Neural progenitor cell (in vitro differentiated cells): ENCODE results near the gene B4GALNT2. TPM values are rescaled to one million over a fixed set of nuclear protein-coding genes. Genes with fewer than 3 reads are reported as not detected.
A peak's percentile ranks its signal among the peaks of the same experiment; 100 is the strongest.

Source experiments
- DNase-seq: peaks from one replicate; pipeline ENCODE4 v3.0.0-alpha.2; 2016; ENCODE audit warnings: low spot score
- H2AFZ ChIP-seq: fragments of 200-600 bp; sonication (generic); replicated peaks from 2 replicates; pipeline ENCODE4 v1.6.1; 2016; ENCODE audit warnings: antibody characterized with exemption
- H3F3A ChIP-seq: fragments of 200-600 bp; sonication (generic); 2 replicates; pipeline ENCODE4 v1.6.1; 2016; ENCODE audit warnings: antibody characterized with exemption, low read depth
- H3K27ac ChIP-seq: fragments of 200-600 bp; sonication (generic); 2 replicates; pipeline ENCODE4 v1.5.1; 2016; ENCODE audit warnings: mild to moderate bottlenecking
- H3K27me3 ChIP-seq: fragments of 200-600 bp; sonication (generic); 2 replicates; pipeline ENCODE4 v1.6.1; 2016; ENCODE audit warnings: mild to moderate bottlenecking, moderate library complexity
- H3K36me3 ChIP-seq: fragments of 200-600 bp; sonication (generic); 2 replicates; pipeline ENCODE4 v1.5.1; 2016
- H3K4me1 ChIP-seq: fragments of 200-600 bp; sonication (generic); 2 replicates; pipeline ENCODE4 v1.6.1; 2016; ENCODE audit warnings: mixed run types
- H3K4me2 ChIP-seq: fragments of 200-600 bp; sonication (generic); 2 replicates; pipeline ENCODE4 v1.6.1; 2016
- H3K4me3 ChIP-seq: fragments of 200-600 bp; sonication (generic); 2 replicates; pipeline ENCODE4 v1.5.1; 2016
- H3K79me2 ChIP-seq: fragments of 200-600 bp; sonication (generic); 2 replicates; pipeline ENCODE4 v1.6.1; 2016; ENCODE audit warnings: low read depth
- H3K9ac ChIP-seq: fragments of 200-600 bp; sonication (generic); 2 replicates; pipeline ENCODE4 v1.6.1; 2016
- H3K9me3 ChIP-seq: fragments of 200-600 bp; sonication (generic); 2 replicates; pipeline ENCODE4 v1.5.1; 2016; ENCODE audit warnings: low read depth
- H4K20me1 ChIP-seq: fragments of 200-600 bp; sonication (generic); 2 replicates; pipeline ENCODE4 v1.6.1; 2016; ENCODE audit warnings: low read depth
- H3K27ac Mint-ChIP-seq: 3 replicates; pipeline ENCODE4 v1.8.0; 2021; ENCODE audit warnings: mixed read lengths
- H3K27me3 Mint-ChIP-seq: 2 replicates; pipeline ENCODE4 v1.8.0; 2022; ENCODE audit warnings: low read depth, mild to moderate bottlenecking, inconsistent platforms, moderate library complexity, mixed read lengths; ENCODE audit not compliant: insufficient read depth
- H3K36me3 Mint-ChIP-seq: 3 replicates; pipeline ENCODE4 v1.8.0; 2021; ENCODE audit warnings: mixed read lengths
- H3K4me1 Mint-ChIP-seq: 3 replicates; pipeline ENCODE4 v1.8.0; 2021; ENCODE audit warnings: mixed read lengths
- H3K4me3 Mint-ChIP-seq: 3 replicates; pipeline ENCODE4 v1.8.0; 2021; ENCODE audit warnings: mild to moderate bottlenecking, moderate library complexity, mixed read lengths
- H3K9me3 Mint-ChIP-seq: 3 replicates; pipeline ENCODE4 v1.8.0; 2020; ENCODE audit warnings: mixed read lengths
- EZH2 ChIP-seq: fragments of 200-600 bp; sonication (generic); IDR thresholded peaks from 2 replicates; pipeline ENCODE4 v1.6.1; 2017; ENCODE audit warnings: antibody characterized with exemption, mild to moderate bottlenecking, moderate library complexity
- EZH2phosphoT487 ChIP-seq: fragments of 200-600 bp; sonication (generic); IDR thresholded peaks from 2 replicates; pipeline ENCODE4 v1.6.1; 2017; ENCODE audit warnings: antibody characterized with exemption
- total RNA-seq: library from RNA; depleted of rRNA; stranded (reverse); fragments of >200 nt; gene quantifications from 2 replicates; pipeline ENCODE4 v1.2.3, GENCODE V29; 2015; ENCODE audit warnings: low replicate concordance
- TF ChIP-seq, protein P1 (sequence below): fragments of 200-600 bp; sonication (generic); IDR thresholded peaks from 2 replicates; pipeline ENCODE4 v1.5.1; 2017; ENCODE audit warnings: antibody characterized with exemption, mild to moderate bottlenecking

The B4GALNT2 gene
- total RNA-seq, 1 donor from 2014 or later = not detected

DNA sequence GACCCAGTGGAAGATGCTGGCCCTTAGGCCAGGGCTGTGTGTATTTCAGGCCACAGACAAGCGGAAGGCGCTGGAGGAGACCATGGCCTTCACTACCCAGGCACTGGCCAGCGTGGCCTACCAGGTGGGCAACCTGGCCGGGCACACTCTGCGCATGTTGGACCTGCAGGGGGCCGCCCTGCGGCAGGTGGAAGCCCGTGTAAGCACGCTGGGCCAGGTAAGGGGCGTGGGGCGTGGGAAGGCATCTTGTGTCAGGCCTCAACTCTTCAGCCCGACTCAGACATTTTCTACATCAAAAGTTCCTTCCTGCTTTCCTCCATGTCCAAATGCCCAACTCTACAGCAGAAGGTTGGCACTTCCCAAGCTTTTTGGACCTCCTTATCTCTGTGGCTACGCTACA, 83.9 kb downstream of the B4GALNT2 start:
- peaks cover 3% of the 10 kb centered on the region for H3K27me3 ChIP-seq
- Mint-ChIP-seq H3K27ac (no peak overlapping the region), H3K36me3 (no peaks in the 10 kb centered on the region), H3K27me3 (peaks cover 12% of the 10 kb centered on the region), H3K4me1 (no peaks in the 10 kb centered on the region), H3K4me3 (no peak overlapping the region), H3K9me3 (no peaks in the 10 kb centered on the region)
- no peak overlapping the region for H3K4me2 ChIP-seq
- H3K36me3 ChIP-seq = no peaks in the 10 kb centered on the region
- H3K27ac ChIP-seq = no peak overlapping the region
- H3K9ac ChIP-seq = no peak overlapping the region
- DNase-seq = no peak
- H4K20me1 ChIP-seq = no peaks in the 10 kb centered on the region
- no peaks in the 10 kb centered on the region for H3K4me1 ChIP-seq
- TF ChIP-seq EZH2 = no peak
- H3K79me2 ChIP-seq = no peaks in the 10 kb centered on the region
- H3F3A ChIP-seq = no peaks in the 10 kb centered on the region
- H3K9me3 ChIP-seq = no peaks in the 10 kb centered on the region
- no peak overlapping the region for H3K4me3 ChIP-seq
- no peak overlapping the region for H2AFZ ChIP-seq

DNA sequence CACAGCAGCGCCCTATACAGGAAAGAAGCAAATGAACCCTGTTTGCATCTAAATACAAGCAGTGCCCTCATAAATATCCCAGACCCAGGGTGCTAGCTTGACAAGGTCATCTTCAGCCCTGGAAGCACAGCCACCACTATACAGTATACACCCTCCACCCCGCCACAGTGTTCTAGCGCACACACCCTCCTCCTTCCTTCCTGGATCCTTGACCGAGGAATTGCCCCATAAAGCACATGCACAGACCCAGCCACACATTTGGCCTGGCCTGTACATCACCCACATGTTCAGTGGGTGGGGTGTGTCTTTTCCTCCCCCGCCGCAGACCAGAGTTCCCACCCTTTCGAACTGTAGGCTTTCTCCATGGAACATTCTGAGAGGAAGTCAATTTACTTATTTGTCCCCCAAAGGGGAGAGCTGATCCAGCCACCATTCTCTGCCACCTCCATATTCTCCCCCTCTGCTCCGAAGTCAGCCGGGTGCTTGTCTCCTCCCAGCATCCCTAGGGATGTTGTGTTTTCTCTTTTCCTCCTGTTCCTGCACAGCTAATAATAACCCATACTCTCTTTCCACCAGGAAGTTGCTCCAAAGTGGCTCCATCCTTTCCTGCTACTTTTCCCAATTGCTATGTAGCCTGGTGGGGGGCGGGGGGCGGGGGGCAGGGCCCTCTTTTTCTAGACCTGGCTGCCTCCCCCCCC, 84.5 kb downstream of the B4GALNT2 start:
- TF ChIP-seq, protein P1, sequence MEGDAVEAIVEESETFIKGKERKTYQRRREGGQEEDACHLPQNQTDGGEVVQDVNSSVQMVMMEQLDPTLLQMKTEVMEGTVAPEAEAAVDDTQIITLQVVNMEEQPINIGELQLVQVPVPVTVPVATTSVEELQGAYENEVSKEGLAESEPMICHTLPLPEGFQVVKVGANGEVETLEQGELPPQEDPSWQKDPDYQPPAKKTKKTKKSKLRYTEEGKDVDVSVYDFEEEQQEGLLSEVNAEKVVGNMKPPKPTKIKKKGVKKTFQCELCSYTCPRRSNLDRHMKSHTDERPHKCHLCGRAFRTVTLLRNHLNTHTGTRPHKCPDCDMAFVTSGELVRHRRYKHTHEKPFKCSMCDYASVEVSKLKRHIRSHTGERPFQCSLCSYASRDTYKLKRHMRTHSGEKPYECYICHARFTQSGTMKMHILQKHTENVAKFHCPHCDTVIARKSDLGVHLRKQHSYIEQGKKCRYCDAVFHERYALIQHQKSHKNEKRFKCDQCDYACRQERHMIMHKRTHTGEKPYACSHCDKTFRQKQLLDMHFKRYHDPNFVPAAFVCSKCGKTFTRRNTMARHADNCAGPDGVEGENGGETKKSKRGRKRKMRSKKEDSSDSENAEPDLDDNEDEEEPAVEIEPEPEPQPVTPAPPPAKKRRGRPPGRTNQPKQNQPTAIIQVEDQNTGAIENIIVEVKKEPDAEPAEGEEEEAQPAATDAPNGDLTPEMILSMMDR = no peak
- TF ChIP-seq EZH2phosphoT487 (no peak), EZH2 (no peak)
- Mint-ChIP-seq H3K4me3 (no peak overlapping the region), H3K9me3 (no peaks in the 10 kb centered on the region), H3K4me1 (no peaks in the 10 kb centered on the region), H3K27me3 (peaks cover 12% of the 10 kb centered on the region), H3K36me3 (no peaks in the 10 kb centered on the region), H3K27ac (peak overlapping the region; percentile 70)
- Histone ChIP-seq H3F3A (no peaks in the 10 kb centered on the region), H3K9ac (no peak overlapping the region), H3K27ac (no peak overlapping the region), H3K79me2 (no peaks in the 10 kb centered on the region), H3K36me3 (no peaks in the 10 kb centered on the region), H3K4me1 (no peaks in the 10 kb centered on the region), H3K4me3 (no peak overlapping the region), H3K4me2 (no peak overlapping the region), H2AFZ (no peak overlapping the region), H4K20me1 (no peaks in the 10 kb centered on the region), H3K27me3 (peaks cover 9% of the 10 kb centered on the region), H3K9me3 (no peaks in the 10 kb centered on the region)
- DNase-seq = no peak

DNA sequence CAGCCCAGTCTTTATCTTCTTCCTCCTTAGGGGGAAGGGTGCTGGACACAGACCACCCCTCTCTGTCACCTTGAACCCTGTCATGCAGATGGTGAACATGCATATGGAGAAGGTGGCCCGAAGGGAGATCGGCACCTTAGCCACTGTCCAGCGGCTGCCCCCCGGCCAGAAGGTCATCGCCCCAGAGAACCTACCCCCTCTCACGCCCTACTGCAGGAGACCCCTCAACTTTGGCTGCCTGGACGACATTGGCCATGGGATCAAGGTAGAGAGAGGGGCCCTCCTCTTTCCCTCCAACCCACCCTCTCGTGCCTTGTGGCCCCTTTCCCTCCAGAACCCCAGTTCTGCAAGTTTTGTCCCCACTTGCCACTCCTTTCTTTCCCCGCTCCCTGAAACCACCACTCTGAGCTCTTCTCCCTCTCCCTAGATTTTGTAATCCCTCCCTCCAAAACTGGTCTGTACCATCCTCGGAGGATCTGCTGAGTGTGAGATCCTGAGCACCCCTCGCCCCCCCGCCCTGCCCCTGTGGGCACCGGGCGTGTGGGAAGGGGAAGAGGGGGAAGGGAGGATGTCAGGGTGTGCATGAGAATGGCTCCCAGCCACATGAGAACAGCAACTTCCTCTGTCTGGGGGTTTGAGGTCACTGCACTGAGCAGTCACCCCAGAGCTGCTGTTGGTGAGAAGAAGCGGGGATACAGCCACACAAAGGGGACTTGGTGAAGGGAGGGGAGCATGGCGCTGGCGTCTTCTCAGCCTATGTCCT, 85.3 kb downstream of the B4GALNT2 start:
- H3K4me1 ChIP-seq = no peaks in the 10 kb centered on the region
- no peak overlapping the region for H2AFZ ChIP-seq
- Mint-ChIP-seq H3K27me3 (peaks cover 15% of the 10 kb centered on the region), H3K4me1 (no peaks in the 10 kb centered on the region), H3K4me3 (no peak overlapping the region), H3K9me3 (no peaks in the 10 kb centered on the region), H3K27ac (no peak overlapping the region), H3K36me3 (no peaks in the 10 kb centered on the region)
- no peaks in the 10 kb centered on the region for H3K79me2 ChIP-seq
- no peak for DNase-seq
- H3K9me3 ChIP-seq = no peaks in the 10 kb centered on the region
- no peak overlapping the region for H3K4me3 ChIP-seq
- H3K27me3 ChIP-seq = peaks cover 16% of the 10 kb centered on the region
- no peak overlapping the region for H3K4me2 ChIP-seq
- H4K20me1 ChIP-seq = no peaks in the 10 kb centered on the region
- no peaks in the 10 kb centered on the region for H3K36me3 ChIP-seq
- no peak overlapping the region for H3K27ac ChIP-seq
- TF ChIP-seq EZH2 (no peak), EZH2phosphoT487 (no peak)
- TF ChIP-seq, protein P1 = no peak
- H3K9ac ChIP-seq = no peak overlapping the region
- no peaks in the 10 kb centered on the region for H3F3A ChIP-seq
